ENCODE results near the gene KRTAP9-9.

Gene KRTAP9-9

GRCh38 chr17:41301204-41301790, 46.1 kb downstream of the KRTAP9-9 start:
- intact Hi-C loops (cut with DNase I; ENCODE audit: low total_unique reads): no loop called here
- peaks cover 0 to 4% of the 10 kb centered on the region in 2 donors for H3K27me3 ChIP-seq
- H3K4me1 ChIP-seq: peaks cover 0 to 3% (median 0%) of the 10 kb centered on the region in 4 donors
- H3K27ac ChIP-seq: no peak overlapping the region
- no peak for TF ChIP-seq CTCF (IDR thresholded peaks at IDR 0.05)
- no peaks in the 10 kb centered on the region for H3K9me3 ChIP-seq
- DNase-seq: no peak
- no peaks in the 10 kb centered on the region for H3K36me3 ChIP-seq
- H3K4me3 ChIP-seq: no peak overlapping the region

GRCh38 chr17:41301916-41302901, 47.0 kb downstream of the KRTAP9-9 start, which contains the start of gene KRTAP29-1:
Gene KRTAP29-1 (minus strand): TSS chr17:41302851. CDS start chr17:41302851, 0 bp downstream.
- Histone ChIP-seq H3K36me3 (no peaks in the 10 kb centered on the region), H3K27ac (no peak within 1 kb of the TSS), H3K27me3 (peaks cover 0 to 4% of the 10 kb centered on the region in 2 donors), H3K4me3 (no peak within 1 kb of the TSS), H3K4me1 (peaks cover 0 to 3% (median 0%) of the 10 kb centered on the region in 4 donors), H3K9me3 (no peaks in the 10 kb centered on the region)
- no peak for TF ChIP-seq CTCF (IDR thresholded peaks at IDR 0.05)
- DNase-seq: no peak
- intact Hi-C loops (cut with DNase I; ENCODE audit: low total_unique reads): no loop called here

GRCh38 chr17:41302981-41303380, 47.8 kb downstream of the KRTAP9-9 start:
- Histone ChIP-seq H3K4me1 (peaks cover 0 to 6% (median 0%) of the 10 kb centered on the region in 4 donors), H3K27me3 (peaks cover 0 to 7% of the 10 kb centered on the region in 2 donors), H3K27ac (no peak overlapping the region), H3K9me3 (no peaks in the 10 kb centered on the region), H3K4me3 (no peak overlapping the region), H3K36me3 (no peaks in the 10 kb centered on the region)
- TF ChIP-seq CTCF (IDR thresholded peaks at IDR 0.05): no peak
- no peak for DNase-seq
- intact Hi-C loops (cut with DNase I; ENCODE audit: low total_unique reads): no loop called here

GRCh38 chr17:41304091-41304490, 48.9 kb downstream of the KRTAP9-9 start:
- no peak for TF ChIP-seq CTCF (IDR thresholded peaks at IDR 0.05)
- Histone ChIP-seq H3K27me3 (peaks cover 0 to 14% of the 10 kb centered on the region in 2 donors), H3K36me3 (no peaks in the 10 kb centered on the region), H3K4me1 (peaks cover 0 to 12% (median 0%) of the 10 kb centered on the region in 4 donors), H3K9me3 (no peaks in the 10 kb centered on the region), H3K27ac (no peak overlapping the region), H3K4me3 (no peak overlapping the region)
- intact Hi-C loops (cut with DNase I; ENCODE audit: low total_unique reads): no loop called here
- no peak for DNase-seq
